ENCODE measurements around the gene TCF19.

- TF ChIP-seq EZH2phosphoT487 (IDR thresholded peaks at IDR 0.05; ENCODE audit: low read depth), result no peak
- no peak for TF ChIP-seq CTCF (IDR thresholded peaks at IDR 0.05; ENCODE audit: low read depth, low read length)
Measured at GRCh38 chr6:31190488-31190887, 32.1 kb downstream of the TCF19 start.

Data from OCI-LY3 (cell line).